GM12875 (cell line): ENCODE data around the gene PLXNA2.

ENCODE experiments used
- H3K4me3 ChIP-seq: one replicate; pipeline ENCODE4 v1.5.1; 2011; ENCODE audit warnings: low read depth, low read length, control low read depth
- TF ChIP-seq, protein P1 (sequence below): IDR thresholded peaks from 2 replicates; pipeline ENCODE4 v1.5.1; 2011; ENCODE audit warnings: low read depth, mild to moderate bottlenecking, control low read depth, inconsistent platforms, low read length, moderate library complexity, borderline replicate concordance; ENCODE audit not compliant: insufficient read depth

PLXNA2 gene

DNA sequence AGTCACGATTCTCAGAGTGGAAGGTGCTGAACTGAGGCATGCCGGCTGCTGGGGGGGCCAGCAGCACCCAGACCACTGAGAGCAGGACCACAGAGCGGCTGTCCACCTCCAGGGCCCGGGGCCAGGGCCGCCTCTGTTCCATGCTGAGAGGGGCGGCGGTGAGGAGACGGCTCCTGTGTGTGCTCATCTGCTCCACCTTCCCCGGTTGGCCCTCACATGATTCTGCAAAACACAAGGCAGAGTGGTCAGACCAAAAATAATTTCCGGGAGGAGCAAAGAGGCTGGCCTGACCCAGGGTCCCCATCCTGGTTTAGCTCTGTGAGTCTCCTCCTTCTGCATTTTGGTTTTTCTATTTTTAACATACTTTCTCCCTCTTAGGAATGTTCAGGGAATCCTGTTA, 26.4 kb downstream of the PLXNA2 start:
- TF ChIP-seq, protein P1, sequence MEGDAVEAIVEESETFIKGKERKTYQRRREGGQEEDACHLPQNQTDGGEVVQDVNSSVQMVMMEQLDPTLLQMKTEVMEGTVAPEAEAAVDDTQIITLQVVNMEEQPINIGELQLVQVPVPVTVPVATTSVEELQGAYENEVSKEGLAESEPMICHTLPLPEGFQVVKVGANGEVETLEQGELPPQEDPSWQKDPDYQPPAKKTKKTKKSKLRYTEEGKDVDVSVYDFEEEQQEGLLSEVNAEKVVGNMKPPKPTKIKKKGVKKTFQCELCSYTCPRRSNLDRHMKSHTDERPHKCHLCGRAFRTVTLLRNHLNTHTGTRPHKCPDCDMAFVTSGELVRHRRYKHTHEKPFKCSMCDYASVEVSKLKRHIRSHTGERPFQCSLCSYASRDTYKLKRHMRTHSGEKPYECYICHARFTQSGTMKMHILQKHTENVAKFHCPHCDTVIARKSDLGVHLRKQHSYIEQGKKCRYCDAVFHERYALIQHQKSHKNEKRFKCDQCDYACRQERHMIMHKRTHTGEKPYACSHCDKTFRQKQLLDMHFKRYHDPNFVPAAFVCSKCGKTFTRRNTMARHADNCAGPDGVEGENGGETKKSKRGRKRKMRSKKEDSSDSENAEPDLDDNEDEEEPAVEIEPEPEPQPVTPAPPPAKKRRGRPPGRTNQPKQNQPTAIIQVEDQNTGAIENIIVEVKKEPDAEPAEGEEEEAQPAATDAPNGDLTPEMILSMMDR: no peak
- no peak overlapping the region for H3K4me3 ChIP-seq

DNA sequence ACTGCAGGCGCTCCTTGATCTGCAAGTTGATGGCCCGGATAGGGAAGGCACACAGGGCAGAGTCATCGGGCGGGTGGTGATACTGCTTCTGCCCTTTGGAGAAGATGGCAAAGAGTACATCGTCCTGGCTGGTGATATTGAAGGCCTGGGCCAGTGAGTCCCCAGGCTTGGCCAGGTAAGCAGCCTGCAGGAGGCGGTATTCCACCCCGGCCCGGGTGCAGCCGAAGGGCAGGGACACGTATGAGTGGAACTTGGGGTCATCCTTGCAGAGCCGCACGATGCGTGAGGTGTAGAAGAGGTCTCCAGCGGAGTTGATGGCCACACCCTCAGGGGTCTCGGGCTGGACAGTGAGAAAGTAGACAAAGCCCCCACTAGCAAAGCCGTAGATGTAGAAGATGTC, 27.4 kb downstream of the PLXNA2 start:
- no peak overlapping the region for H3K4me3 ChIP-seq
- TF ChIP-seq, protein P1: no peak

DNA sequence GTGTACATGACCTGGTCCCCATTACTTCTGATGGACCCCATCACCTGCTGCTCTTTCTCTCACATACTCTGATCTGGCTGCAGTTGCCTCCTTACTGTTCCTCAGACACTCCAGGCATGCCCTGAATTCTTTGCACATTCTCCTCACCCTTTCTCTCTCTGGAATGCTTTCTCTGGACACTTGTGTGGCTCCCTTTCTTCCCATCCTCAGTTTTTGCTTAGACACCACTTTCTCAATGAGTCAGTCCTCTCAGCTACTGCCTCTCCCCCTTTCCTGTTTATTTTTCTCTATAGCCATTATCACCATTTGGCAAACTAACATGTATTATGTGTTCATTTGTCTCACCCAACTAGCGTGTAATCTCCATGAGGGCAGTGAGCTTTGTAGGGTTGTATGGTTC, 28.1 kb downstream of the PLXNA2 start:
- TF ChIP-seq, protein P1: no peak
- no peak overlapping the region for H3K4me3 ChIP-seq

DNA sequence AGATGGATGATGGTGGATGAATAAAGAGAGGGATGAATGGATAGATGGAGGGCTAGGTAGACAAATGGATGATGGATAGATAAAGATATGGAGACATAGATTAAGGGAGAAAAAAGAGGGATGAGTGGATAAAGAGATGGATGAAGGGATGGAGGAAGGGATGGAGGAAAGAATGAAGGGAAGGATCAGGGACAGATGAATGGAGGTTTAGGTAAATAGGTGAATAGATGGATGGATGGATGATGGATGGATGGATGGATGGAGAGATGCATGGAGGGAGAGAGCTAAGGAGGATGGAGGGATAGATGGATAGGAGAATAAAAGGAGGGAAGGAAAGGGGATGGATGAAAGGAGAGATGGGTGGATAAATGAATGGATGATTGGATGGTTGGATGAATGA, 28.8 kb downstream of the PLXNA2 start:
- TF ChIP-seq, protein P1: no peak
- no peak overlapping the region for H3K4me3 ChIP-seq

DNA sequence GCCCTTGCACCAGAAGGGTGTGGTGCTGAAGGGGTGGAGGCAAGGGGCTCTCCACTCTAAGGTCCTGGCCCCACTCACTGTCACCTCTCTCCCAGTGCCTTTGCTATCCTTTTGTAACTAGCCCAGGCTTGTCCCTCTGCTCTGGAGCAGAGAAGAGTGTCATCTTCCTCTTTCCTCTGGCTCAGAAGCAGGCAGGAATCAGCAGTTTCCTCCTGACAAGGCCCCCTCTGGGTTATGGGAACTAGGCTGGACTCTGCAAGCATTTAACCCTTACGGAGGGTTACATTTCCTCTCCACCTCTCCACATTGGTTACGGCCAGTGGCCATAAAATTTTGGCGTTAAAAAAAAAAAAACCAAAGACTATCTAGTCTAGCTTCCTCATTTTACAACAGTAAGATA, 30.4 kb downstream of the PLXNA2 start:
- TF ChIP-seq, protein P1: no peak

DNA sequence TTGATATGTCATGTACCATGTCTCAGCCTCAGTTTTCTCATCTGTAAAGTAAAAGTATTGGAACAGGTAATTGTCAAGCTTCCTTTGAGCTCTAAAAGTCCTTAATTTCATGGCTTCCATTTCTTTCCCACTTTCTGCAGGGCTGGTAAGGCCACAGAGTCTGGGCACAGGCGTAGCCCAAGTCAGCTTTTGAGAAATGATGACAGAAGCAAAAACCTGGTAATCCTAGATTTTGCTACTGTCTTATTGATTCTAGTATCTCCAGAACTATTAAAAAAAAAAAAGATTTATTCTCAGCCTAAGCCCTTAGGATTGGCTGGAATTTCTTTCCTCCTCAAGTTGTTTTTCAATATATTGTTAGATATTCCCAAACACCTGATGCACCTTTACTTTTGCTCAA, 31.3 kb downstream of the PLXNA2 start:
- no peak overlapping the region for H3K4me3 ChIP-seq
- TF ChIP-seq, protein P1: no peak

More for the DNA sequence above, 30.4 kb downstream of the PLXNA2 start:
- no peak overlapping the region for H3K4me3 ChIP-seq

DNA sequence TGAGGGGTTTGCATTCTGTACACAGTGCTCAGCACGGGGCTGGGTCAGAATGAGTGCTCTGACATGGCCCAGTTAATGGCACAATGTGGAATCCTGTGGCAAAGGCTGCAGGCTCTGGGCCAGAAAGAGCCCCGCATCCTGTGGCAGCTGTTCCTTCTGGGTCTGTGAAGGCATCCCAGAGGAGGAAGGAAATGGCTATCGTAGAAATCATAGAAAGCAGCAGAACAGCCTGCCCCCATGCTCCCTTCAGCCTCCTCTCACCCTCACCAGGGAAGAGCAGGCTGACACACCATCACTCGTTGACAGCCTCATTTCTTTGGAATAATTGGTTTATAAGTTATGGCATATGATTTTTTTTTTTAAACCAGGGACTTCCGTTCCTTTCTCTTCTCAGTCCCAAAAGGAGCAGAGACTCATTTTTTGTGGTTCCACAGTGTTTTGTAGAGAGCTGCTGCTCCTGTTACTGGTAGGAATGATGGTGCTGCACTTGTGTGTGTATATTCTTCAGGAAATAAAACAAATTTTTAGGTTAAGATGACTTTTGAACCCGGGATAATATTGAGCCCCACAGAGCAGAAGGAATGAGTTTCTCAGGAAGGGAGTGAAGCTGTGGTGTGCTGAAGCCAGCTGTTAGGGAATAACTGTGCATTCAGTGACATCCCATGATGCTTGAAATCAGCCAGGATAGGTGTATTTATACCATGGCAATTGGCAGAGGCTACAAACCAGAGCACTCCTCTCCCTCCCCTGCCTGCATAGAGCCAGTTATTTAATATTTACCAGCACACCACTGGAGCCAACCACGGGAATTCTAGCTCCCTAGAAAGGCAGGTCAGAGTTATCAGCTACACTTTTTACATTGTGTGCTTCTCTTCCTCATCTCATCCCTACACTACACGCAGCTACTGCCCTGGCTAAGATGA, 32.0 kb downstream of the PLXNA2 start:
- TF ChIP-seq, protein P1: no peak
- no peak overlapping the region for H3K4me3 ChIP-seq
